ENCODE results near the gene SGSM1.

DNA sequence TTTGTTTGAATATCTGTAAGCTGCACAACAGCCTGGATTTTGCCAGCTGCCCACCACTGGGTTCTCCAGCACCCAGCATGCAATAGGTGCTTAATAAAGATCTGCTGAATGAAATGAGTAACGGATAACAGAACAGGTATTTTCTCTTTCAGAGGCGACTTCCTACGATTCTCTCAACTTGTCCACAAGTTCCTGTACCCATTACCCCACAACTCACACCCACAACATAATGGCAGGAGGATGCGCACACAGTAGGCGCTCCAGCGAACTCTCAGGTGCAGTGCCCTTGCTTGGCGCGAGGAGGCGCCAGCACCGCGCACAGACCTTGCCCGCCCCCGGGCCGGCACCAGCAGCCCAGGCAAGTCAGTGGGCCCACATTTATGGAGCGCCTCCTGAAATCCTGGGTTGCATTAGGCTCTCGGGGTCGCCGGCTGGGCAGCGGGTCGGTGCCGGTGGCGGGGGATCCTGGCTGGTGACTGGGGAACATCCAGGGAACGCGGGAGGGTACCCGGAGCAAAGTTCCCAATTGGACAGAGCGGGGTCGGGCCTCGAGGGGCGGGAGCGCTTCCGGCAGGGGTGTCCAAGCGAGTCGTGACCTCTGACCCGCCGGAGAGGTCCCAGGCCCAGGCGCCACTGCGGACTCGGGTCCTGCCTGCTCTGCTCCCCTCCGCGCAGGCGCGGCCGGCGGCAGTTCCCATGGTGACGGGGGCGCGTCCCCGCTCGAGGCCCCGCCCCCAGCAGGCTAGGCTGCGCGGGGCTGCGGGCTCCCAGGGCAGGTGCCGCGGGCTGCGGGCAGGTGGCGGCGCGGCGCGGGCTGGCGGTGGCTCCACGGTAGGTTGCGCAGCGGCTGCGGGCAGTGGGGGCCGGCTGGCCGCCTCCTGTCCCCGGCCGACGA, 146.2 kb downstream of the SGSM1 start, which contains the start of gene KIAA1671:
- TF ChIP-seq, protein P1, sequence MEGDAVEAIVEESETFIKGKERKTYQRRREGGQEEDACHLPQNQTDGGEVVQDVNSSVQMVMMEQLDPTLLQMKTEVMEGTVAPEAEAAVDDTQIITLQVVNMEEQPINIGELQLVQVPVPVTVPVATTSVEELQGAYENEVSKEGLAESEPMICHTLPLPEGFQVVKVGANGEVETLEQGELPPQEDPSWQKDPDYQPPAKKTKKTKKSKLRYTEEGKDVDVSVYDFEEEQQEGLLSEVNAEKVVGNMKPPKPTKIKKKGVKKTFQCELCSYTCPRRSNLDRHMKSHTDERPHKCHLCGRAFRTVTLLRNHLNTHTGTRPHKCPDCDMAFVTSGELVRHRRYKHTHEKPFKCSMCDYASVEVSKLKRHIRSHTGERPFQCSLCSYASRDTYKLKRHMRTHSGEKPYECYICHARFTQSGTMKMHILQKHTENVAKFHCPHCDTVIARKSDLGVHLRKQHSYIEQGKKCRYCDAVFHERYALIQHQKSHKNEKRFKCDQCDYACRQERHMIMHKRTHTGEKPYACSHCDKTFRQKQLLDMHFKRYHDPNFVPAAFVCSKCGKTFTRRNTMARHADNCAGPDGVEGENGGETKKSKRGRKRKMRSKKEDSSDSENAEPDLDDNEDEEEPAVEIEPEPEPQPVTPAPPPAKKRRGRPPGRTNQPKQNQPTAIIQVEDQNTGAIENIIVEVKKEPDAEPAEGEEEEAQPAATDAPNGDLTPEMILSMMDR (IDR thresholded peaks at IDR 0.05): peak in 1 of 3 donors; percentile 88
- TF ChIP-seq POLR2A (IDR thresholded peaks at IDR 0.05): no peak
